Glutamatergic neuron (in vitro differentiated cells): ENCODE results near the gene WDR46. TPM values are rescaled to one million over a fixed set of nuclear protein-coding genes. Genes with fewer than 3 reads are reported as not detected.
A peak's percentile ranks its signal among the peaks of the same experiment; 100 is the strongest.

ENCODE experiments used
- DNase-seq: peaks from one replicate; pipeline ENCODE4 v3.0.0; 2022
- H3K27ac Mint-ChIP-seq: one replicate; pipeline ENCODE4 v1.8.0; 2020; ENCODE audit warnings: mild to moderate bottlenecking, mixed read lengths, inconsistent platforms; ENCODE audit not compliant: unreplicated experiment
- H3K27me3 Mint-ChIP-seq: one replicate; pipeline ENCODE4 v1.8.0; 2020; ENCODE audit warnings: mild to moderate bottlenecking, moderate library complexity, mixed read lengths, inconsistent platforms; ENCODE audit not compliant: unreplicated experiment
- H3K36me3 Mint-ChIP-seq: one replicate; pipeline ENCODE4 v1.8.0; 2020; ENCODE audit warnings: mild to moderate bottlenecking, mixed read lengths, inconsistent platforms; ENCODE audit not compliant: unreplicated experiment
- H3K4me1 Mint-ChIP-seq: one replicate; pipeline ENCODE4 v1.8.0; 2020; ENCODE audit warnings: mild to moderate bottlenecking, low read depth, mixed read lengths, inconsistent platforms; ENCODE audit not compliant: unreplicated experiment
- H3K4me3 Mint-ChIP-seq: one replicate; pipeline ENCODE4 v1.8.0; 2020; ENCODE audit warnings: mild to moderate bottlenecking, mixed read lengths, inconsistent platforms; ENCODE audit not compliant: unreplicated experiment
- H3K9me3 Mint-ChIP-seq: one replicate; pipeline ENCODE4 v1.8.0; 2020; ENCODE audit warnings: mild to moderate bottlenecking, moderate library complexity, mixed read lengths, inconsistent platforms; ENCODE audit not compliant: unreplicated experiment
- CTCF ChIP-seq: fragments of 200-600 bp; sonication (generic); IDR thresholded peaks from one replicate; pipeline ENCODE4 v1.5.0; 2021; ENCODE audit not compliant: partially characterized antibody, unreplicated experiment
- total RNA-seq: library from RNA; stranded (reverse); fragmentation: NEBNext Ultra II Directional; extraction: Animal tissue kit (Norgen Biotek cat#: 25700); gene quantifications from one replicate; pipeline ENCODE4 v1.2.1, GENCODE V29; 2021; ENCODE audit not compliant: unreplicated experiment

Gene WDR46
- total RNA-seq, 1 donor from 2014 or later: 48.3 TPM

- H3K27ac Mint-ChIP-seq: peak overlapping the region; percentile 9
- no peak for DNase-seq
- H3K36me3 Mint-ChIP-seq: no peaks in the 10 kb centered on the region
- peaks cover 4% of the 10 kb centered on the region for H3K9me3 Mint-ChIP-seq
- peak overlapping the region; percentile 98 for H3K4me3 Mint-ChIP-seq
- peaks cover 12% of the 10 kb centered on the region for H3K27me3 Mint-ChIP-seq
- no peak for TF ChIP-seq CTCF
- H3K4me1 Mint-ChIP-seq: peaks cover 35% of the 10 kb centered on the region
Observed at GRCh38 chr6:33273924-33274902, 14.8 kb downstream of the WDR46 start.

DNA sequence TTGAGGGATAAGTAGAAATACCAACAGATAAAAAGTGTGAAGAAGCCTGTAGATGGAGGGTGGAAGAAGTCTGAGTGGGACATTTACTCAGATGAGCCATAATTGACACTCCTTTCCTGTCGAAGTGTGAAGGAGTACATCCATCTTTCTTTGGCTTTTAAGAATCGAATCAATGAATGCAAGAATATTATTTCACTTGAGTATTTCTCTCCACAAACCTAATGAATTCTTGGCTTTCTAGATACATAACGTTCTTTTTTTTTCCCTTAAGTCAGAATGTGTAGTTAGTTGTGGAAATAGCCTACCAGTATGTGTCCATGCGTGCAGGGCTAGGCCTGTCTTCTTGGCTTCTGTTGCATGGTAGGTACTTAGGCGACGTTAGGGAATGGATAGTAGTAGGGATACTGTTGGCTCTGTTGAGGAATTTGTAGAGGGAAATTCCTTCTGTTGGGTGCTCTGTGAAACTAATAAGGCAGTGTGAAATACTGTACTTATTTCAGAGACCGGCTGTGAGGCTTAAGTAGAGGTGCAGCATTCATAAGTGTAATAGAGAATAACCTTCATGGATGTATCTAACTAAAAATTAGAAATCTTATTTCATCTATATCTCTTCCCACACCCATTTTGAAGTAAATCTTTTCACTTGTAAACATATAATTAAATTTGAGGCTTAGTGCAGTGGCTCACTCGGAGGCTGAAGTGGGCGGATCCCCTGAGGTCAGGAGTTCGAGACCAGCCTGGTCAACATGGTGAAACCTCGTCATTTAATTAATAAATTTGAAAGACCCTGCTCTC is 15.7 kb downstream of the WDR46 start:
- peaks cover 12% of the 10 kb centered on the region for H3K27me3 Mint-ChIP-seq
- no peak for DNase-seq
- TF ChIP-seq CTCF: no peak
- peak overlapping the region; percentile 98 for H3K4me3 Mint-ChIP-seq
- peaks cover 4% of the 10 kb centered on the region for H3K9me3 Mint-ChIP-seq
- H3K27ac Mint-ChIP-seq: peak overlapping the region; percentile 59
- no peaks in the 10 kb centered on the region for H3K36me3 Mint-ChIP-seq
- peaks cover 28% of the 10 kb centered on the region for H3K4me1 Mint-ChIP-seq

DNA sequence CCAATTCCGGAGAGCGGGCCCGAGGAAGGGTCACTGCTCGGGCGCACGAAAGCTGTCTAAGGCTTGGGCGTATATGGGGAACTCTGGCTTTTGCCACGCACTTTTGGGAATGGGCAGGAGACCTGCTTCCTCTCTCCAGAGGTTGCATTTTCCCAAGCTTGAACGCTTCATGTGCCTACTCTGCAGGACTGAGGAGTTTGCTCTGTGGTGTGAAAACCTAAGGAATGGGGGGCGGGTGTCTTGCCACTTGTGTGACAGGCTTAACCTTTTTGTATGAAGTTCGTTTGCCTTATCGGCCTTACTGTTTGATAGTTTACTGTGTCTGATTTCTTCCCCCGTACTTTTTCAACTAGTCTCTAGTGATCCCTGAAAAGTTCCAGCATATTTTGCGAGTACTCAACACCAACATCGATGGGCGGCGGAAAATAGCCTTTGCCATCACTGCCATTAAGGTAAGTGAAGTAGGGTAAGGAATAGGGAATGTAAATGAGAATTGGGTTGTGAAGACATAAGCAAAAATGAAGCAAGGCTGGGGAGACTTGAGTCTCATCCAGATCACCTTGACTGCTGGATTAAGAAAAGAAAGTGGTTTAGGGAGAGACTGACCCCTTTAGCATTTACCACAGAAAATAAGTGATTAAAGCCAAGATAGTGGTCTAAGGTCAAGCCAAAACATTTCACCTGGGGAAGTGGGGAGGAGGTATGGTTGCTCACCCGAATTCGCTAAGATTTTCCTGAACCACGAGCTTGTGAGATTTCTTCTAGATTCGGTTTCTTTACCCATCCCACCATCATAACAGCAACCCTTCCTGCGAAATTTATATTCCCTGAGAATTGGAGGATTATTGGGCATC is 16.5 kb downstream of the WDR46 start:
- Mint-ChIP-seq H3K4me1 (peaks cover 26% of the 10 kb centered on the region), H3K9me3 (peaks cover 4% of the 10 kb centered on the region), H3K36me3 (no peaks in the 10 kb centered on the region), H3K27ac (peak overlapping the region; percentile 100), H3K4me3 (peak overlapping the region; percentile 98), H3K27me3 (peaks cover 14% of the 10 kb centered on the region)
- DNase-seq: no peak
- TF ChIP-seq CTCF: no peak

DNA sequence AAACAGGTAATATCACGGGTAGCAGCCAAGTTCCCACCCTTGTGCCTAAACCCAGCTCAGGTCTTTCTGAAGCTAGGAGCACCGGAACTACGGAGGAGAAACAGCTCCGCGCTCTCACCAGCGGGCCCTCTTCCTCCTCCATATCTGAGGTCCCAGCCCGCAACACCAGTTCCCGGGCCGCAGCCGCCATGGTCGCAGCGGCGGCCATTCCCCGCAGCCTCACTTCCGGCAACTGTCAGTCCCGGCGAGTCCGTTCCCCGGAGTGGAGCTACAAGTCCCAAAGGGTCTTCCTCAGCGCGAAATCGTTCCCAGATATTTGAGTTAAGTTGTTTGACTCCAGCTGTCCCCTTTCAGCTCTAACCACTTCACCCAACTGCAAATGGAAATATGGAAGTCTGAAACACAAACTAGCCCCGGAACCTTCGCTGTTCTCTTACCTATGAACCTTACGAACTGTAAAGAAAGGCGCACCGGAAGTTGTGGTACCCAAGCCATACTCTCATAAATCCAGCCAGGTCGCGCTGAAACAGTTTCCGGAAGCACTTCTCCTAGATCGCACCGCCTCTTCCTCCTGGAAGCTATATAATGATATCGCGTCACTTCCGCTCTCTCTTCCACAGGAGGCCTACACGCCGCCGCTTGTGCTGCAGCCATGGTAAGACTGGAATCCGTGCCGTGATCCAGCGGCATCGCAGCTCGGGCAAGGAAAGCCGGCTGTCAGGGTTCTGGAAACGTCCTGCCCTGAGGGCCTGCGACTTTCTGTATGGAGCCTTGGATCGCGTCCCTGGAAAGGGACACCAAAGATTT is 17.4 kb downstream of the WDR46 start, which contains the start of the genes RPS18 and VPS52:
Gene RPS18 (plus strand): TSS at position 608 of the 807 bp plus-strand sequence. CDS start 45 bp downstream, at position 653.
Gene VPS52 (minus strand): TSS at position 409 of the 807 bp plus-strand sequence. CDS start 201 bp downstream, at position 208.
- no peaks in the 10 kb centered on the region for H3K36me3 Mint-ChIP-seq
- TF ChIP-seq CTCF: no peak
- peaks cover 4% of the 10 kb centered on the region for H3K9me3 Mint-ChIP-seq
- DNase-seq: peak; percentile 88
- peaks cover 26% of the 10 kb centered on the region for H3K4me1 Mint-ChIP-seq
- H3K27me3 Mint-ChIP-seq: peaks cover 11% of the 10 kb centered on the region
- peak within 1 kb of the TSS; percentile 98 for H3K4me3 Mint-ChIP-seq
- peak within 1 kb of the TSS; percentile 100 for H3K27ac Mint-ChIP-seq
